ENCODE data around the gene SDK1. TPM values are rescaled to one million over a fixed set of nuclear protein-coding genes. Genes with fewer than 3 reads are reported as not detected.
"Not testable (repeated sequence)": the region's sequence is repeated elsewhere in the genome, so short reads cannot be mapped to it uniquely, and the experiment has no call there.

Gene SDK1
- total RNA-seq, 2 experiments from 2014 or later, result 0.19 to 0.36 TPM

- Histone ChIP-seq H3K27ac (ENCODE audit: low read depth, low read length, poor library complexity, severe bottlenecking) (no peak overlapping the region), H3K9me3 (ENCODE audit: low read length) (no peaks in the 10 kb centered on the region), H4K20me1 (ENCODE audit: insufficient read depth, low read length) (no peaks in the 10 kb centered on the region), H2AFZ (ENCODE audit: low read length) (no peak overlapping the region), H3K4me3 (ENCODE audit: low read depth, low read length, poor library complexity, severe bottlenecking) (no peak overlapping the region), H3K9me2 (ENCODE audit: insufficient read depth, low read length) (no peaks in the 10 kb centered on the region), H3K4me2 (ENCODE audit: low read length) (no peak overlapping the region), H3K79me2 (ENCODE audit: insufficient read depth, low read depth, low read length) (no peaks in the 10 kb centered on the region), H3K36me3 (ENCODE audit: insufficient read depth, low read length) (no peaks in the 10 kb centered on the region), H3K4me1 (ENCODE audit: insufficient read depth, low read length, poor library complexity, severe bottlenecking) (no peaks in the 10 kb centered on the region)
- ChIA-PET CTCF (ENCODE audit: unreplicated experiment) (no interaction called here), POLR2A (no interaction called here)
- no peak for TF ChIP-seq EZH2phosphoT487 (IDR thresholded peaks at IDR 0.05; ENCODE audit: borderline replicate concordance, low read depth, low read length)
- TF ChIP-seq, protein P1, sequence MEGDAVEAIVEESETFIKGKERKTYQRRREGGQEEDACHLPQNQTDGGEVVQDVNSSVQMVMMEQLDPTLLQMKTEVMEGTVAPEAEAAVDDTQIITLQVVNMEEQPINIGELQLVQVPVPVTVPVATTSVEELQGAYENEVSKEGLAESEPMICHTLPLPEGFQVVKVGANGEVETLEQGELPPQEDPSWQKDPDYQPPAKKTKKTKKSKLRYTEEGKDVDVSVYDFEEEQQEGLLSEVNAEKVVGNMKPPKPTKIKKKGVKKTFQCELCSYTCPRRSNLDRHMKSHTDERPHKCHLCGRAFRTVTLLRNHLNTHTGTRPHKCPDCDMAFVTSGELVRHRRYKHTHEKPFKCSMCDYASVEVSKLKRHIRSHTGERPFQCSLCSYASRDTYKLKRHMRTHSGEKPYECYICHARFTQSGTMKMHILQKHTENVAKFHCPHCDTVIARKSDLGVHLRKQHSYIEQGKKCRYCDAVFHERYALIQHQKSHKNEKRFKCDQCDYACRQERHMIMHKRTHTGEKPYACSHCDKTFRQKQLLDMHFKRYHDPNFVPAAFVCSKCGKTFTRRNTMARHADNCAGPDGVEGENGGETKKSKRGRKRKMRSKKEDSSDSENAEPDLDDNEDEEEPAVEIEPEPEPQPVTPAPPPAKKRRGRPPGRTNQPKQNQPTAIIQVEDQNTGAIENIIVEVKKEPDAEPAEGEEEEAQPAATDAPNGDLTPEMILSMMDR (conservative IDR thresholded peaks at IDR 0.05; ENCODE audit: low read length), result no peak
- intact Hi-C loops (cut with micrococcal nuclease; ENCODE audit: unreplicated experiment), result loop anchor here (5.0 kb wide), 1 partner anchor 200 kb away; no protein-coding TSS in a partner anchor
- DNase-seq (ENCODE audit: low spot score), result no peak
- no TSS peak for BruUV-seq (replicated peaks)
Measured at GRCh38 chr7:3697472-3697871, 396.4 kb downstream of the SDK1 start.

- no TSS peak for BruUV-seq (replicated peaks)
- Histone ChIP-seq H3K9me2 (ENCODE audit: insufficient read depth, low read length) (no peaks in the 10 kb centered on the region), H3K79me2 (ENCODE audit: insufficient read depth, low read depth, low read length) (no peaks in the 10 kb centered on the region), H4K20me1 (ENCODE audit: insufficient read depth, low read length) (no peaks in the 10 kb centered on the region), H3K4me2 (ENCODE audit: low read length) (no peak overlapping the region), H3K4me1 (ENCODE audit: insufficient read depth, low read length, poor library complexity, severe bottlenecking) (no peaks in the 10 kb centered on the region), H3K4me3 (ENCODE audit: low read depth, low read length, poor library complexity, severe bottlenecking) (no peak overlapping the region), H3K9me3 (ENCODE audit: low read length) (no peaks in the 10 kb centered on the region), H3K36me3 (ENCODE audit: insufficient read depth, low read length) (no peaks in the 10 kb centered on the region), H2AFZ (ENCODE audit: low read length) (no peak overlapping the region), H3K27ac (ENCODE audit: low read depth, low read length, poor library complexity, severe bottlenecking) (no peak overlapping the region)
- intact Hi-C loops (cut with micrococcal nuclease; ENCODE audit: unreplicated experiment), result no loop called here
- TF ChIP-seq, protein P1 (conservative IDR thresholded peaks at IDR 0.05; ENCODE audit: low read length), result no peak
- no peak for TF ChIP-seq EZH2phosphoT487 (IDR thresholded peaks at IDR 0.05; ENCODE audit: borderline replicate concordance, low read depth, low read length)
- CTCF ChIA-PET (ENCODE audit: unreplicated experiment), result no interaction called here
- POLR2A ChIA-PET, result no interaction called here
- DNase-seq (ENCODE audit: low spot score), result no peak
Measured at GRCh38 chr7:3705258-3705657, 404.2 kb downstream of the SDK1 start.

DNA sequence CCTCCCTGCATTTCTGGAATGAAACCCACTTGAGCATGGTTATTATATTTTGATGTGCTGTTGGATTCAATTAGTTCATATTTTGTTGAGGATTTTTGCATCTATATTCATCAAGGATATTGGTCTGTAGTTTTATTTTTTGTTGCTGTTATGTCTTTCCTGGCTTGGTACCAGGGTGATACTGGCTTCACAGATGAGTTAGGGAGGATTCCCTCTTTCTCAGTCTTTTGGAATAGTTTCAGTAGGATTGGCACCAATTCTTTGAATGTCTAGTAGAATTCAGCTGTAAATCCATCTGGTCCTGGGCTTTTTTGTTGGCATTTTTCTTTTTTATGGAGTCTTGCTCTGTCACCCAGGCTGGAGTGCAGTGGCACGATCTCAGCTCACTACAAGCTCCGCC lies 405.0 kb downstream of the SDK1 start:
- H3K9me2 ChIP-seq (ENCODE audit: insufficient read depth, low read length); H2AFZ ChIP-seq (ENCODE audit: low read length); H3K79me2 ChIP-seq (ENCODE audit: insufficient read depth, low read depth, low read length); H3K4me2 ChIP-seq (ENCODE audit: low read length); BruUV-seq (replicated peaks); H3K9me3 ChIP-seq (ENCODE audit: low read length); H3K36me3 ChIP-seq (ENCODE audit: insufficient read depth, low read length); H3K27ac ChIP-seq (ENCODE audit: low read depth, low read length, poor library complexity, severe bottlenecking); intact Hi-C loops (cut with micrococcal nuclease; ENCODE audit: unreplicated experiment); POLR2A ChIA-PET; H3K4me3 ChIP-seq (ENCODE audit: low read depth, low read length, poor library complexity, severe bottlenecking); H3K4me1 ChIP-seq (ENCODE audit: insufficient read depth, low read length, poor library complexity, severe bottlenecking); H4K20me1 ChIP-seq (ENCODE audit: insufficient read depth, low read length); CTCF ChIA-PET (ENCODE audit: unreplicated experiment); DNase-seq (ENCODE audit: low spot score): not testable (repeated sequence)

Measured in OCI-LY7 (cell line).